ENCODE results near the gene SHISA7. TPM values are rescaled to one million over a fixed set of nuclear protein-coding genes. Genes with fewer than 3 reads are reported as not detected.
"Not testable (repeated sequence)": the region's sequence is repeated elsewhere in the genome, so short reads cannot be mapped to it uniquely, and the experiment has no call there.

Gene SHISA7
- total RNA-seq, 2 experiments from 2014 or later, result not detected

DNA sequence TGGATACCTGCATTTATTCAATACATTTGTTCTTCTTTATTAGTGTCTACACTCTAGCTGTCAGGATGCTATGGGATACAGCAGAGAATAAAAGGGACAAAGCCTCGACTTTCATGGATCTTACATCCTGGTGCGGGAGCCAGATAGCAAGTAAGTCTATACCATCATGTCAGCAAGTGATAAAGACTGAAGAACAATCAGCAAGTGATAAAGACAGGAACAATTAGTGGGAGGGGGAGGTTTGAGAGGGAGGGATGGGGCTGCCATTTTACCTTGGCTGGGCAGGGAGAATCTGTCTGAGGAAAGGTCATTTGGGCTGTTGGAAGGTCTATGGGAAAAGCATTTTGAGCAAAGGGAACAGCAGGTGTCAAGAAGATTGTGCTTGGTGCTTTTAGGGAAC, 32.9 kb downstream of the SHISA7 start:
- CTCF ChIA-PET (ENCODE audit: unreplicated experiment), result no interaction called here
- Histone ChIP-seq H3K36me3 (ENCODE audit: insufficient read depth, low read length) (peaks cover 23% of the 10 kb centered on the region), H3K9me3 (ENCODE audit: low read length) (peaks cover 21% of the 10 kb centered on the region; the same call in 1 of the 2 replicates), H3K4me3 (ENCODE audit: low read depth, low read length, poor library complexity, severe bottlenecking) (no peak overlapping the region), H3K9me2 (ENCODE audit: insufficient read depth, low read length) (no peaks in the 10 kb centered on the region), H4K20me1 (ENCODE audit: insufficient read depth, low read length) (peaks cover 20% of the 10 kb centered on the region), H2AFZ (ENCODE audit: low read length) (no peak overlapping the region), H3K79me2 (ENCODE audit: insufficient read depth, low read depth, low read length) (peaks cover 24% of the 10 kb centered on the region), H3K4me1 (ENCODE audit: insufficient read depth, low read length, poor library complexity, severe bottlenecking) (peaks cover 22% of the 10 kb centered on the region), H3K4me2 (ENCODE audit: low read length) (no peak overlapping the region), H3K27ac (ENCODE audit: low read depth, low read length, poor library complexity, severe bottlenecking) (no peak overlapping the region)
- no peak for TF ChIP-seq EZH2phosphoT487 (IDR thresholded peaks at IDR 0.05; ENCODE audit: borderline replicate concordance, low read depth, low read length)
- no peak for TF ChIP-seq CTCF (conservative IDR thresholded peaks at IDR 0.05; ENCODE audit: low read length)
- BruUV-seq (replicated peaks), result no TSS peak
- POLR2A ChIA-PET, result interaction anchor here (0.6 kb wide), 1 partner anchor 175 kb away, joined by 3 read pairs; no protein-coding TSS in a partner anchor
- intact Hi-C loops (cut with micrococcal nuclease; ENCODE audit: unreplicated experiment), result no loop called here
- DNase-seq (ENCODE audit: low spot score), result no peak

GRCh38 chr19:55409179-55409578, 33.9 kb downstream of the SHISA7 start:
- H3K9me2 ChIP-seq (ENCODE audit: insufficient read depth, low read length); DNase-seq (ENCODE audit: low spot score); BruUV-seq (replicated peaks); H3K4me2 ChIP-seq (ENCODE audit: low read length); CTCF ChIA-PET (ENCODE audit: unreplicated experiment); H2AFZ ChIP-seq (ENCODE audit: low read length); H3K4me3 ChIP-seq (ENCODE audit: low read depth, low read length, poor library complexity, severe bottlenecking); intact Hi-C loops (cut with micrococcal nuclease; ENCODE audit: unreplicated experiment): not testable (repeated sequence)
- peak overlapping the region; percentile 92 for H3K27ac ChIP-seq (ENCODE audit: low read depth, low read length, poor library complexity, severe bottlenecking)
- POLR2A ChIA-PET, result interaction anchor here (0.6 to 0.7 kb wide), 3 partner anchors 54 to 281 kb away, joined by 3 to 5 read pairs (median 3); no protein-coding TSS in a partner anchor
- peaks cover 28% of the 10 kb centered on the region for H3K4me1 ChIP-seq (ENCODE audit: insufficient read depth, low read length, poor library complexity, severe bottlenecking)
- H3K79me2 ChIP-seq (ENCODE audit: insufficient read depth, low read depth, low read length), result peaks cover 32% of the 10 kb centered on the region
- peaks cover 21% of the 10 kb centered on the region; the same call in 1 of the 2 replicates for H3K9me3 ChIP-seq (ENCODE audit: low read length)
- peaks cover 20% of the 10 kb centered on the region for H4K20me1 ChIP-seq (ENCODE audit: insufficient read depth, low read length)
- peaks cover 31% of the 10 kb centered on the region for H3K36me3 ChIP-seq (ENCODE audit: insufficient read depth, low read length)

GRCh38 chr19:55408533-55408872, 34.6 kb downstream of the SHISA7 start:
- CTCF ChIA-PET (ENCODE audit: unreplicated experiment), result no interaction called here
- intact Hi-C loops (cut with micrococcal nuclease; ENCODE audit: unreplicated experiment), result no loop called here

More at GRCh38 chr19:55408533-55408872, 34.6 kb downstream of the SHISA7 start:
- Histone ChIP-seq H3K36me3 (ENCODE audit: insufficient read depth, low read length) (peaks cover 37% of the 10 kb centered on the region), H2AFZ (ENCODE audit: low read length) (peak overlapping the region; percentile 53; the same call in 1 of the 2 replicates), H3K4me1 (ENCODE audit: insufficient read depth, low read length, poor library complexity, severe bottlenecking) (peaks cover 32% of the 10 kb centered on the region), H4K20me1 (ENCODE audit: insufficient read depth, low read length) (peaks cover 20% of the 10 kb centered on the region), H3K9me2 (ENCODE audit: insufficient read depth, low read length) (no peaks in the 10 kb centered on the region), H3K79me2 (ENCODE audit: insufficient read depth, low read depth, low read length) (peaks cover 36% of the 10 kb centered on the region), H3K4me2 (ENCODE audit: low read length) (peak overlapping the region; percentile 53), H3K27ac (ENCODE audit: low read depth, low read length, poor library complexity, severe bottlenecking) (peak overlapping the region; percentile 92), H3K4me3 (ENCODE audit: low read depth, low read length, poor library complexity, severe bottlenecking) (peak overlapping the region; percentile 41), H3K9me3 (ENCODE audit: low read length) (peaks cover 21% of the 10 kb centered on the region; the same call in 1 of the 2 replicates)
- POLR2A ChIA-PET, result no interaction called here
- TF ChIP-seq CTCF (conservative IDR thresholded peaks at IDR 0.05; ENCODE audit: low read length) (no peak), EZH2phosphoT487 (IDR thresholded peaks at IDR 0.05; ENCODE audit: borderline replicate concordance, low read depth, low read length) (no peak)
- DNase-seq (ENCODE audit: low spot score), result no peak
- TSS peak; percentile 94 for BruUV-seq (replicated peaks)
